ENCODE data around the gene OR14I1. TPM values are rescaled to one million over a fixed set of nuclear protein-coding genes. Genes with fewer than 3 reads are reported as not detected.

Gene OR14I1
- not detected for total RNA-seq
- not detected for polyA plus RNA-seq

DNA sequence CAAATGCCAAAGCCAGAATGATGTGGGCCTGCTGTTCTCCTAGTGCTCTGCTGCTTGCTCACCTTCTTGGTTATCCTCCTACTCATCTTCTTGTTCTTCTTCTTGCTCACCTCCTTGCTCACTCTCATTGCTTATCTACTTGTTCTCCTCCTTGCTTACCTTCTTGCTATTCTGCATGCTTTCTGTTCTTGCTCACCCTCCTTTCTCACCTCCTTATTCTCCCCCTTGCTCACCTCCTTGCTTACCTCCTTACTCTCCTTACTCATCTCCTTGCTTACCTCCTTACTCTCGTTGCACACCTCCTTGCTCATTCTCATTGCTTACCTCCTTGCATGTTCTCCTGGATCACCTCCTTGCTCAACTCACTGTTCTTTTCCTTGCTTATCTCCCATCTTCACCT lies at the start of gene OR14I1:
Gene OR14I1 (minus strand): TSS at position 53 of the 400 bp plus-strand sequence.
- H3K36me3 ChIP-seq (ENCODE audit: control insufficient read depth in 4 of 4, insufficient read depth in 3 of 4, low read depth in 1 of 4, low read length in 3 of 4), result no peaks in the 10 kb centered on the region
- WGBS, result 63% methylated on average over 1 of the region's 1 CpG
- no peak within 1 kb of the TSS for H3K4me3 ChIP-seq (ENCODE audit: low read depth in 1 of 3, low read length in 3 of 3)
- TF ChIP-seq RXRA (IDR thresholded peaks at IDR 0.05) (no peak), NR2F2 (IDR thresholded peaks at IDR 0.05) (no peak), RAD21 (IDR thresholded peaks at IDR 0.05) (no peak), FOXA1 (IDR thresholded peaks at IDR 0.05) (no peak), JUND (IDR thresholded peaks at IDR 0.05) (no peak)
- TF ChIP-seq, protein P1, sequence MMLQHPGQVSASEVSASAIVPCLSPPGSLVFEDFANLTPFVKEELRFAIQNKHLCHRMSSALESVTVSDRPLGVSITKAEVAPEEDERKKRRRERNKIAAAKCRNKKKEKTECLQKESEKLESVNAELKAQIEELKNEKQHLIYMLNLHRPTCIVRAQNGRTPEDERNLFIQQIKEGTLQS (IDR thresholded peaks at IDR 0.05), result no peak
- TF ChIP-seq, protein P2, sequence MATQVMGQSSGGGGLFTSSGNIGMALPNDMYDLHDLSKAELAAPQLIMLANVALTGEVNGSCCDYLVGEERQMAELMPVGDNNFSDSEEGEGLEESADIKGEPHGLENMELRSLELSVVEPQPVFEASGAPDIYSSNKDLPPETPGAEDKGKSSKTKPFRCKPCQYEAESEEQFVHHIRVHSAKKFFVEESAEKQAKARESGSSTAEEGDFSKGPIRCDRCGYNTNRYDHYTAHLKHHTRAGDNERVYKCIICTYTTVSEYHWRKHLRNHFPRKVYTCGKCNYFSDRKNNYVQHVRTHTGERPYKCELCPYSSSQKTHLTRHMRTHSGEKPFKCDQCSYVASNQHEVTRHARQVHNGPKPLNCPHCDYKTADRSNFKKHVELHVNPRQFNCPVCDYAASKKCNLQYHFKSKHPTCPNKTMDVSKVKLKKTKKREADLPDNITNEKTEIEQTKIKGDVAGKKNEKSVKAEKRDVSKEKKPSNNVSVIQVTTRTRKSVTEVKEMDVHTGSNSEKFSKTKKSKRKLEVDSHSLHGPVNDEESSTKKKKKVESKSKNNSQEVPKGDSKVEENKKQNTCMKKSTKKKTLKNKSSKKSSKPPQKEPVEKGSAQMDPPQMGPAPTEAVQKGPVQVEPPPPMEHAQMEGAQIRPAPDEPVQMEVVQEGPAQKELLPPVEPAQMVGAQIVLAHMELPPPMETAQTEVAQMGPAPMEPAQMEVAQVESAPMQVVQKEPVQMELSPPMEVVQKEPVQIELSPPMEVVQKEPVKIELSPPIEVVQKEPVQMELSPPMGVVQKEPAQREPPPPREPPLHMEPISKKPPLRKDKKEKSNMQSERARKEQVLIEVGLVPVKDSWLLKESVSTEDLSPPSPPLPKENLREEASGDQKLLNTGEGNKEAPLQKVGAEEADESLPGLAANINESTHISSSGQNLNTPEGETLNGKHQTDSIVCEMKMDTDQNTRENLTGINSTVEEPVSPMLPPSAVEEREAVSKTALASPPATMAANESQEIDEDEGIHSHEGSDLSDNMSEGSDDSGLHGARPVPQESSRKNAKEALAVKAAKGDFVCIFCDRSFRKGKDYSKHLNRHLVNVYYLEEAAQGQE (IDR thresholded peaks at IDR 0.05), result no peak
- no peak for DNase-seq (ENCODE audit: low spot score)
- H3K27me3 ChIP-seq (ENCODE audit: control insufficient read depth in 4 of 4, insufficient read depth in 4 of 4, low read length in 3 of 4), result no peaks in the 10 kb centered on the region
- no peaks in the 10 kb centered on the region for H3K9me3 ChIP-seq (ENCODE audit: control insufficient read depth in 4 of 4, low read length in 3 of 4)
- H3K4me1 ChIP-seq (ENCODE audit: control insufficient read depth in 4 of 4, insufficient read depth in 4 of 4, low read length in 3 of 4), result no peaks in the 10 kb centered on the region
- no peak within 1 kb of the TSS for H3K9ac ChIP-seq (ENCODE audit: low read depth in 1 of 2, low read length in 2 of 2)
- H3K27ac ChIP-seq (ENCODE audit: low read depth in 1 of 2, low read length in 2 of 2), result no peak within 1 kb of the TSS

DNA sequence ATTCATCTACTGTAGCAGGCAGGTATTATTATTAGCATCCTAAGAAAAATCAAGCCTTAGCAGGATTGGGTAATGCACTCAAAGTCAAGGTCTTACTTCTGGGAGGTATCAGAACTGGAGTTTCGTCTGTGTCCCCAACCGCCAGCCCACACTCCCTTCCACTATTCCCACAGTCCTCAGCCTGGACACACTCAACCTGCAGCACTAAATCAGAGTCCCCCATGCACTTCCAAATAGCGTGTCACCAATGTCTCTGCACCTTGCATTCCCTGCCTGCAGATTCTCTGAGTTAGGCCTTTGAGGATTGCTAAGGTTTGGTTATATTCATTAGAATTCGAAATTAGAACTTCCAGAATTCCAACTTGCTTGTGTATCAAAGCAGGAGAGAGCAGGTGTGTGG lies 49.1 kb upstream of the OR14I1 start:
- TF ChIP-seq GABPA (IDR thresholded peaks at IDR 0.05 in 1 of 2, conservative IDR thresholded peaks at IDR 0.05 in 1 of 2), result no peak
- TF ChIP-seq YY1 (IDR thresholded peaks at IDR 0.05), result no peak
- TF ChIP-seq SP1 (IDR thresholded peaks at IDR 0.05), result no peak
- no peak for TF ChIP-seq TAF1 (conservative IDR thresholded peaks at IDR 0.05)
- no peak for DNase-seq (ENCODE audit: low spot score)
- no peaks in the 10 kb centered on the region for H3K27me3 ChIP-seq (ENCODE audit: control insufficient read depth in 4 of 4, insufficient read depth in 4 of 4, low read length in 3 of 4)
- no peak overlapping the region for H3K9ac ChIP-seq (ENCODE audit: low read depth in 1 of 2, low read length in 2 of 2)
- WGBS, result 89% methylated on average over 4 of the region's 4 CpGs
- no peaks in the 10 kb centered on the region for H3K9me3 ChIP-seq (ENCODE audit: control insufficient read depth in 4 of 4, low read length in 3 of 4)
- H3K4me3 ChIP-seq (ENCODE audit: low read depth in 1 of 3, low read length in 3 of 3), result no peak overlapping the region
- H3K27ac ChIP-seq (ENCODE audit: low read depth in 1 of 2, low read length in 2 of 2), result no peak overlapping the region
- no peaks in the 10 kb centered on the region for H3K4me1 ChIP-seq (ENCODE audit: control insufficient read depth in 4 of 4, insufficient read depth in 4 of 4, low read length in 3 of 4)
- no peaks in the 10 kb centered on the region for H3K36me3 ChIP-seq (ENCODE audit: control insufficient read depth in 4 of 4, insufficient read depth in 3 of 4, low read depth in 1 of 4, low read length in 3 of 4)

DNA sequence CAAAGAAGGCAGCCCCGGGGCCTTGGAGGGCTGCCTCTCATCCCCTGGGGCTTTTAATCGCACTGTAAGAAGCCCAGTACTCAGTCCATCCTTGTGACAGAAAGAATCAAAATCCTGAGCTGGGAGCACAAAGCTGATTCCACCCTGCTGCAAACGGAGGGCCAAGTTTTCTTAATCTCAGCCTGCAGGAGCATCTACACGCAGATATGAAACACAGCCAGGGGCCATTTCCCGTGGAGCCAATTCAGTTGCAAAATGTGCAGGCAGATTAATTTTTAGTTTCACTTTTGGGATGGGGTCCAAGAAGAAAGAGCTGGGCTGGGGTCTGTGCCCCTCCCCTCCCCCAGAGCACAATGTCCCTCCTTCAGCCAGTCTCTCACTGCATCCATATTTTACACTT lies 48.6 kb upstream of the OR14I1 start:
- TF ChIP-seq, protein P3, sequence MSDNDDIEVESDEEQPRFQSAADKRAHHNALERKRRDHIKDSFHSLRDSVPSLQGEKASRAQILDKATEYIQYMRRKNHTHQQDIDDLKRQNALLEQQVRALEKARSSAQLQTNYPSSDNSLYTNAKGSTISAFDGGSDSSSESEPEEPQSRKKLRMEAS (IDR thresholded peaks at IDR 0.05), result no peak
- no peak for TF ChIP-seq NR2F2 (IDR thresholded peaks at IDR 0.05)
- TF ChIP-seq GABPA (IDR thresholded peaks at IDR 0.05 in 1 of 2, conservative IDR thresholded peaks at IDR 0.05 in 1 of 2), result no peak
- no peak for TF ChIP-seq SP1 (IDR thresholded peaks at IDR 0.05)
- TF ChIP-seq FOXA2 (IDR thresholded peaks at IDR 0.05), result no peak
- TF ChIP-seq TAF1 (conservative IDR thresholded peaks at IDR 0.05), result no peak
- TF ChIP-seq, protein P1 (IDR thresholded peaks at IDR 0.05), result no peak
- no peak for TF ChIP-seq JUND (IDR thresholded peaks at IDR 0.05)
- no peak for TF ChIP-seq RAD21 (IDR thresholded peaks at IDR 0.05)
- no peak for TF ChIP-seq HNF4A (conservative IDR thresholded peaks at IDR 0.05)
- Histone ChIP-seq H3K4me3 (ENCODE audit: low read depth in 1 of 3, low read length in 3 of 3) (no peak overlapping the region), H3K9me3 (ENCODE audit: control insufficient read depth in 4 of 4, low read length in 3 of 4) (no peaks in the 10 kb centered on the region), H3K4me1 (ENCODE audit: control insufficient read depth in 4 of 4, insufficient read depth in 4 of 4, low read length in 3 of 4) (no peaks in the 10 kb centered on the region), H3K27me3 (ENCODE audit: control insufficient read depth in 4 of 4, insufficient read depth in 4 of 4, low read length in 3 of 4) (no peaks in the 10 kb centered on the region), H3K9ac (ENCODE audit: low read depth in 1 of 2, low read length in 2 of 2) (no peak overlapping the region), H3K36me3 (ENCODE audit: control insufficient read depth in 4 of 4, insufficient read depth in 3 of 4, low read depth in 1 of 4, low read length in 3 of 4) (no peaks in the 10 kb centered on the region), H3K27ac (ENCODE audit: low read depth in 1 of 2, low read length in 2 of 2) (no peak overlapping the region)
- WGBS, result 66% methylated on average over 5 of the region's 5 CpGs
- no peak for DNase-seq (ENCODE audit: low spot score)
